Activated T-helper 1 cell treated with Interleukin-2 at 50 U/mL for 16 hours (primary cell): ENCODE measurements around the gene RALGPS1.

Experiments used
- DNase-seq: peaks from one replicate; pipeline ENCODE4 v3.0.0-alpha.2; 2020; ENCODE audit warnings: low read depth

Gene RALGPS1

DNA sequence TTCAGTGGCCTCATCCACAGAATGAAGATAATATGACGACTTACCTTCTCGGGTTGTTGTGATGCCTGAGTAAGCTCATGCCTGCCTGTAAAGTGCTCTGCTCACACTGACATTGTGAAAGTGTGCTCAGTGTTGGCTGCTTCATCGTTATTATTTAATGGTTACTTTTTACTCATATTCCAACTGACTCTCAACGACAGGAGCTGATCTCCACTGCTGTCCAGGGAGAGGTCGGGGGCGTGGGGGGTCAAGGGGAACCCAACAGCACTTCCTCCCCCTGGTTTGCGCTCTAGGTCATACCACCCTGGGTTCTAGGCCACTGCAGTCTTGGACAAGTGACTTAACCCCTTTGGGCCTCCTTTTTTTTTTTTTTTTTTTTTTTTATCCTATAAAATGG lies 260.7 kb downstream of the RALGPS1 start:
- no peak for DNase-seq

DNA sequence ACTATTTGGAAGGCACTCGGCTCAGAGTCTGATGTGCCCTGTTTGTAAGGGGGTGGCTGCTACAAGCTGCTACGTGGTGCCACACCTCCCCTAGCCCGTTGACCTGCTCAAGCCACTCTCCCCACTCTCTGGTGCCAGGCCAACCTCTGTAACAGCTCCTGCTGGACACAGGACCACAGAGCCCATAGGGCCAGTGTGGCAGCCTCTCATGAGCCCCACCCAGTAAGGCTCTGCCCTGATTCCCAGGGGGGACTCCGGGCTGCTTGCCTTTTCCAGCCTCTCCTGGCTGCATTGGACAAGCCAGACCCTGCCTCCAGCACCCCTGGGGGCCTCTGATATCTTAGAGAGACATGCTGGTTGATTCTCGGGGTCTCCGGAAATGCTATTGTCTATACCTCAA lies 261.2 kb downstream of the RALGPS1 start:
- no peak for DNase-seq

DNA sequence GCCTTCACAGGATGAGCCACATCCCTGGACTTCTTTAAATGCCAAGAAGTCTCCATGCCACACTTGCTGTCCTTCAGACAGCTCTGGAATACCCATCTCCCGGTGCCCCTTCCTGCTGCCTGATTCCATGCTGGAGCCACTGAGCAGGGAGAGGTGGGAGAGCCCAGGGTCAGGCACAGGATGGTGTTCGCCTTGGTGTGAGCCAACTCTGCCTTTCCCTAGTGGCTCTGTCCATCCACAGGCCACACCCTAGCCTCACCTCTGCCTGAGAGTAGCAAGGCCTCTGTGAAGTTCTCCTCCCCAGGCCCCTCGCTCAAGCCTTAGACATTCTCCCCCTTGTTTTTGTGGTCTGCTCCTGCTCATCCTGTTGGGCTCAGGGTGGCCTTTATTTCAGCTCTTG lies 262.0 kb downstream of the RALGPS1 start:
- no peak for DNase-seq

DNA sequence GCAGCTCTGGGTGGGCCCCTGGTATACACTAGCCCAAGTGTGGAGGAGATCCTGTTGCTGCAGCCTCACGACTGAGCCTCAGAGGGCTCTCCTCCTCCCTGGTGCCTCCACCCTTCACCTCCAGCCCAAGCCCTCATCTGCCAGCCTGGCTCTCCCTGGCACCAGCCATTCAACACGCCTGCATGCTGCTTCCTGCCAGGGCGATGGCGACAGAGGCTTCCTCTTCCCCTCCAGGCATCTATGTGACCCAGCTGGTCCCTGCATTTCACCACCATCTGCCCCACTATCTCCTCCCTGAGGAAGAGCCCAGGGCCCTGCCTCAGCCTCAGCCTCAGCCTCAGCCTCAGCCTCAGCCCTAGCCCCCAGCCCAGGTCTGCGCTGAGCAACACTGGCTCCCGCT lies 262.6 kb downstream of the RALGPS1 start:
- no peak for DNase-seq

DNA sequence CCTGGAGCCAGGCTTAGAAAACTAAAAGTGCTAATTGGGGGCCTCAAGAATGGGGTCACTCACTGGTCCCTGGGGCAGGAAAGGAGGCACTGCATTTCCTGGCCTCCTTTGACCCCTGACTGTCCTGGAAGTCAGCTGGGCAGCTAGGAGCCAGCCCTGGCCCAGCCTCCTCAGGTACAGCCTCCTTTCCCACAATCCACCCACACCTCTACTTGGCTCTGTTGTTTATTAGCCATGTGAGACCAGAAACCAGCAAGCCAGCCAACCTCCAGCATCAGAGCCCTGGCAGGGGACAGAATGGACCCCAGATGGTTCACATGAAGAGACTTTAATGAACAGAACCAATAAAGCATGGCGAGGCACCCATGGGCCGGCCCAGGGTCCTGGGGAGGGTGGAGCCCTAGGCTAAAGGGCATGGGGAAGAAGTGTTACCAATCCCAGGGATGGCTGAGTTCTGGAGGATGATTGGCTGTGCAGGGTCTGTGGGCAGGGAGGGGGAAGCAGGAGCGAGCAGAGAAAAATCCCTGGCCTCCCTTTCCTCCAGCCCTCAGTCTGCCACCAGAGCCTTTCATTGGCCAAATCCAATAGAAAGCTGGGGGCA lies 263.2 kb downstream of the RALGPS1 start:
- no peak for DNase-seq

DNA sequence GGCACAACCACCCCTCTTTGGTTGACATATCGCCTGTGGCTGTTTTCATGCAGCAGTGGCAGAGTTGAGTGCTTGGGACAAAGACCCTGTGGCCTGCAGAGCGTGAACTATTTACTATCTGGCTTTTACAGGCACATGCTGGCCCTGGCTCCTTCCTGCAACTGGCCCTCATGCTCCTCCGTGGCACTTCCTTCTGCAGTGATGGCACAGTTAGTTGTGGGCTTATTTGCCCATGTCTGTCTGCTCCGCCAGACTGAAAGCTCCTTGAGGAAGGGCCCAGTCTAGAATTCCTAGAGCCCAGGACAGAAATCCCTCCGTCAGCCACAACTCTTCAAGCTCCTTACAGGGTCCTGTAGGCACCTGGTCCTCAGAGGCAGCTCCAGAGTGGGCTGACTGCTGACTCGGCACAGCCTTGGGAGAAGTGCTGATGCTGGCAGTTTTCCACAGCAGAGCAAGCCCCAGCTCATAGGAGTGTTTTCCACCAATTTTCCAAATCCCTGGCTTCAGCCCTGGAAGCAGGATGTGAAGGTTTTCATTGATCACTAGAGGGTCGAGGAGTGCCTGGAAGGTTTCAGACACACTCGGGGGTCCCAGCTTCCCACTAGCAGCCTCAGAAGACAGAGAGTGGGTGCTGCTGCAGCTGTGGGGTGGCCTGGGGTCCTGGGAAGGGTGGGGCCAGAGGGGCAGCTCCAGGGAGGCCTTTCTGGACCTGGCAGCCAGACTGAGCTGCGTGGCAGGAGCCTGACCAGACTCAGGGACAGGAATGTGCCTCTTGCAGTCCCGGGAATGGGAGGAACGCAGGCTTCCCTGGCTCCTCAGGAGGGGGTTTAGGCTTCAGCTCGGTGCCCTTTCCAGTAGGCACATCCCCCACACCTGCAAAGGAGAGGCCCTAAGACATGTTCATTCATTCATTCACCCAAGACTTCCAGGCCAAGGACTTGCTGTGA lies 264.4 kb downstream of the RALGPS1 start:
- DNase-seq = no peak

DNA sequence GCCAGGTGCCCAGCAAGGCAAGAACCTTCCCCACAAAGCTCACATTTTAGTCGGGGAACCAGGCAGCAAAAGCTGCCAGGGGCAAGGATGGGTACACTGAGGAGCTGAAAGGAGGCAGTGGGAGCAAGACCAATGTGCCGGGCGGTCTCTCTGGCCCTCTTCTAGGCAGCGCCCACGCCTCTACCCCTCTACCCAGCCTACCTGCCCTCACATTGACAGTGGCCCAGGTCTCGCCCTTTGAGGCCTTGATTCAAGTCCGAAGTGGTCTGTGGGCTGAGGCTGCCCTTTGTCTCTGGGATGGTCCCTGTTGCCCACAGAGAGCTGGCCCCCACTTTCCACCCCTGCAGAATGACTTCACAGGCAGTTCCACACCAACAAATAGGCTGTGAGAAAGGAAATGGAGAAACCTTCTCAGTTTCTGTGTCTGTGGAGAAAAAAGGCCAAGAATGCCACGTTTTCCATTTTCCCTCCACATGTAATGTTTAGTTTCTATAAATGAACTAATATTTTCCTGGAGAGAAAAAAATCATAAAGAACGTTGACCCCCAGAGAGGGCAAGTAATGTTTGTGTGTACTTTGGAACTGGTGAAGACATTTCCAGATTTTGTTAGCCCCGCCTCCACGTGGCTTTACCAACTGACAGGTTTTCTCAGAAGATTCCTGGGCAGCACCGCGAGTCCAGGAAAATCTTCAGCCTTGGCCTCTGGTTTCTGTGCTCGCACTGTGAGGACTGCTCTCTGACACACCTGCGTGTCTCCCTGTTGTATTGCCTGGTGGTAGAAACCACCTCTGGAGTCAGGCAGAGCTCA lies 265.3 kb downstream of the RALGPS1 start:
- DNase-seq = no peak

DNA sequence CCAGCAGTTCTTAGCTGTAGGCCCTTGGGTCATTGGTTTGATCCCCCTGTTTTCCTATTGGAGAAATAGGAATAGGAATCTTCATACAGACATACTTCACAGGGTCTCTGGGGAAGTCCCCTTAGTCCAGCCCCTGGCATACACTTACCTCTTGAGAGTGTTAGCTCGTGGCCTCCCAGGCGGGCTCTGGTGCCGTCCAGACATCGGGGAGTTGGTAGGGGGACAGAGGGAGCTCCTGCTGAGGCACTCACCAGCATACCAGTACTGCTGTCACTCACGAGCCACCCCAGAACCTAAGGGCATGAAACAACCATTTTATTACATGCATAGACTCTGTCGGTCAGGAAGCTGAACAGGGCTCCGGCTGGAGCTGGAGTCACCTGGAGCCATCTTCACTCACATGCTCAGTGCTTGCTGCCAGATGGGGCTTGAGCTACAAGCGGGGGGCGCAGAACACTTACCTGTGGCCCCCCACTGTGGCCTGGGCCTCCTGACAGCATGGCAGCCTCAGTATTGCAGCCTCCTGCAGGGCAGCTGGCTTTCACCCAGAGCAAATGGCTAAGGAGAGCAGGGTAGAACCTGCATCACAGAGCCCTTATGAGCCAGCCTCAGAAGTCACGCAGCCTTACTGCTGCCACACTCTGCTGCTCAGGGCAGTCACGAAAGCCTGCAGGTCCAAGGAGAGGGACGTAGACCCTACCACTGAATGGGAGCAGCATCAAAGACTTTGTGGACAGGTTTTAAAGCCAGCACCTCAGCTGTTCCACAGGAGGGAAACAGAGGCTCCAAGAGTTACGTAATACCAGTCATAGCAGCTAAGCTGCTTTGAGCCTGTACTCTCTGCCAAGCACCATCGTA lies 266.1 kb downstream of the RALGPS1 start:
- DNase-seq = no peak

DNA sequence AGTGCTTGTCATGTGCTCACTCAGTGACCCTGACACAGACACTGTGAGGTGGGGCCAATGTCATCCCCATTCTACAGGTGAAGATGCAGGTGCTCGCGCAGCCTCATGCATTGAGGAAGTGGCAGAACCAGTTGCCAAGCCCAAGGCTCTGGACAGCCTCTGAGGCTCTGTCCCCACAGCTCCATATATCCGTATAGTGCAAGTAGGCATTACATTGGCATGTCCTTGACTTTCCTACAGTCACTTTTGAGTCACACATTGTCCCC lies 266.7 kb downstream of the RALGPS1 start:
- DNase-seq = no peak

DNA sequence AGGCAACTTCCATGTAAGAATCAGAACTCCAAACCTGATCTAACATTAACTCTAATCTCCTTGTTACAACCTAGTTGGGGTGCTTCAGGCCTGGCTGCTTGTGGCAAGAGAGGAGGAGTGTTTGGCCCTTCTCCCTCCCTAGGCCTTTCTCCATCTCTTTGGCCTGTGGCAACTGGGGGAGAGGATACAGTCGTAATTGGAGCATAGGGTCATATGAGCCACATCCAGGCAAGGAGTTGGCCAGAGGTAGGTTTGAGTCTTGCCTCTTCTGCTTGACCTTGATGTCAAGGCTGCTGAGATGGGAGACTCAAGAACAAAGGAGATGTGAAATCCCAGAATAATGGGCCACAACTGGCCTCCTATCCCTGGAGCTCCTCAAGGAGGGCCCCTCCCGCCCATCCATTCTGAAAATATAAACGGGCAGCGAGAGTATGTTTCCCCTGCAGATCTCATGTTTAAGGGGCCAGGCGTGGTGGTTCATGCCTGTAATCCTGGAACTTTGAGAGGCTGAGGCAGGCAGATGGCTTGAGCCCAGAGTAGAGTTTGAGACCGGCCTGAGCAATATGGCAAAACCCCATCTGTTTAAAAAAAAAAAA lies 267.1 kb downstream of the RALGPS1 start:
- DNase-seq = no peak

DNA sequence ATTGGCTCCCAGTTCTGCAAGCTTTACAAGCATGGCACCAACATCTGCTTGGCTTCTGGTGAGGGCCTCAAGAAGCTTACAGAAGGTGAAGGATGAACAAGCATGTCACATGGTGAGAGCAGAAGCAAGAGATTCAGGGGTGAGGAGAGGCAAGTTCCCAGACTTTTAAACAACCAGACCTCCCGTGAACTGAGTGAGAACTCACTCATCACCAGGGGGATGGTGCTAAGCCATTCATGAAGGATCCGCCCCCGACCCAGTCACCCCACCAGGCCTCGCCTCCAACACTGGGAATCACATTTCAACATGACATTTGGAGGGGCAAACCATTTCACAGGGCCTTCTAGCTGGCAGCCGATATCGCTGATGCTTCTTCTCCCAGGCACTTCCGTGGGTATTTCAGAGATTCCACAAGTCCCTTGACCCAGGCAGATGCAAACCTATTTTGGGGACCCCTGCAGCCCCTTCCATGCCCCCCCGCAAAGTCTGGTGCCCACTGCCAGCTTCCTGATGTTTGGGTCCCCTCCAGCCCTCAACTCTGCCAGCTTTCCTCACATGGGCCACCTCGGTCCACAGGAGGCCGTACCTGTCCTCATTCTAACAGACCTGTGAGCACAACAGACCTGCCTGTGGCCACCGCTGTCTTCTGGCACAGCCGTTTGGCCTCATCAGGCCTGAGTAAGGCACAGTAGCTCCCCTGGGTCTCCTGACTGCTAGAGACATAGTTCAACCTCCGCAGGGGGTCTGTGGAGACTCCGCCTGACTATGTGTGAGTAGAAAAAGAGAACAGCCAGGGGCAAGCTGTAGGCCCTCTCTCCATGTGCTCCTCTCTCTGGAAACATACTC lies 268.5 kb downstream of the RALGPS1 start:
- no peak for DNase-seq

DNA sequence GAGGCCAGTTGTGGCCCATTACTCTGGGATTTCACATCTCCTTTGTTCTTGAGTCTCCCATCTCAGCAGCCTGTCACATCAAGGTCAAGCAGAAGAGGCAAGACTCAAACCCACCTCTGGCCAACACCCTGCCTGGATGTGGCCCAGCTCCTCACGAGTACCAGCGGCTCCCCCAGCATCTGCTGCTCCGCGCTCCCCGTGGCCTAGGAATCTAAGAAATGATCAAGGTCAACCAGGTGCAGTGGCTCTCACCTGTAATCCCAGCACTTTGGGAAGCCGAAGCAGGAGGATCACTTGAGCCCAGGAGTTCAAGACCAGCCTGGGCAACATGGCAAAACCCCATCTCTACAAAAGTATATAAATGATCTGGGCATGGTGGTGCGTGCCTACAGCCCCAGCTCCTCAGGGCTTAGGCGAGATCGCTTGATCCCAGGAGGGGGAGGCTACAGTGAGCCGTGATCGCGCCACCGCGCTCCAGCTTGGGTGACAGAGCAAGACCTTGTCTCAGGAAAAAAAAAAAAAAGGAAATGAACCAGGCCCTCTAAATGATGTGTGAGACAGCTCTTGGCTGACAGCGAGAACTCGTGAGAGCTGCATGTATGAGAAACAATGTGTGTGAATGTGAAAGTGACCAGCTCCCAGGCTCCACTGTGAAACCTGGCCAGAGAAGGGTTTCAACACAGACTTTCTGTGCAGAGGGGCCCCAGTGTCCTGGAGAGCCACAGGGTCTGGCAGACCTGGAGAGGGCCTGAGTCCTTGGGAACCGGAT lies 269.4 kb downstream of the RALGPS1 start:
- DNase-seq = no peak

DNA sequence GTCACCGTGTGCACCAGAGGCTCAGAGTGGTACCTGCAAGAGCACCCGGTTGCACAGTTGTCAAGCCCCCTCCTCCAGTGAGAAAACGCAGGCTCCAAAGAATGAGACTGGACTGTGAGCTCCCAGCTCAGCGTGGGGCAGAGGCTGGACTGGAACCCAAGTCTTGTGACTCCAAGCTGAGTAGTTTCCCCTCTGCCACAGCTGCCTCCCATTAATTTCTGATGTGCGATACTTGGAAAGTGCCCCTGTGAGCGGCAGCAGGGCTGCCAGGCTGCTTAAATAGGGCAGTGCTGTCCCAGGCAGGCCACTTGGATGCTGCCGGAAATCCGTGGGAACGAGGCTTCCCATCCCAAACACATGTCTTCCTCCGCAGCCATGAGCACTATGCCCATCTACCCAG lies 270.1 kb downstream of the RALGPS1 start:
- DNase-seq = no peak

DNA sequence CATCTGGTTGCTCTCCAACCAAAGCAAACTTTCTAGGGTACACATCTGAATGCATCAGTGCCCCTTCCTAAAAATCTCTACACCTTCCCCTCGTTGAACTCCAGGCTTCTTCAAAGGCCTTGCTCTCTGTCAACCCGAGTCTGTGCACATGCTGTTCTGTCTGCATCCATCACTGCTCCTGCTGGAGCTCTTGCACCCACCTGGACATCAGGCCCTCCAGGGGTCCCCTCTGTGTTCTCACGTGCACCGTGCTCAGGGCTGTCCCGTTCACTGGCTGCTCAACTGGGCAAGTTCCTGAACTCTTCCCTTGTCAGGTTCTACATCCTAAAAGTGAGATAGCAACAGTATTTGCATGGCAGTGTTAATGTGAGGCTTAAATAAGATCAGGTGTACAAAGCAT lies 270.6 kb downstream of the RALGPS1 start:
- DNase-seq = no peak

DNA sequence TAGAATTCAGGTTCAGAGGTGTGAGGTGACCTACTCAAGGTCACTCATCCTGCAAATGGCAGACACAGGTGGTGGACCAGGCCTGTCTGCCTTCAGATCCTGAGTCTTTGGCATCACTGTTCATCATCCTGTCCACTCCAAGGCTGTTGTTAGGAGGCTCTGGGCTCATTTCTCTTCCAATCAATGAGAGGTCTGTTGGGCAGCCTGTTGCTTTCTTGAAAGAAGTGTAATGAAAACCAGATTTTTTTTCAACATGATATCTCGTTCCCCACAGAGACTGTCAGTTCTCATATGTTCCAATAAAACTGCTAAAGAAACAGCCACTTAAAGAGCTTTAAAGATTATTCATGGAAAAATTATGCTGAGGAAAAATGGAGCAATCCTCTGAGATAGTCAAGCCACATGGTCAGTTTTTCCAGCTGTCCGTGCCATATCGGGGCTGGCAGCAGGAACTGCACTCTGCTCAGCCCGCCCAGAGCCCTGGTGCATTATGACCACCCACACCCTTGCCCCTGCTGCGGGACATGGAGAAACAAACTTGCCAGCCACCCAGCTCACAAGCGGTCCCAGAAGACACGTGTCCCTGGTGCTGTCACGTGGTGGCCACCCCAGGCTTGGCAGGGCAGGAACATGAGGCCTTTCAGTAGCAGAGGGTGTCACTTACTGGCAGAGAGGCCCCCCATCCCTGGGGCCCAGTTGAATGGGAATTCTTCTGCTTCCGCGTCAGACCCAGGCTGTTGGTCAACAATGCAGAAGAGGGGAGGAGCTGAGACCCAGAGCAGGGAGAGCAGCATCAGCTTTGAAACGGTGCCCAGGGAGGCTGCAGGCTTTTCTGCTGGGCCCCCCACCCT lies 271.6 kb downstream of the RALGPS1 start:
- DNase-seq = no peak

DNA sequence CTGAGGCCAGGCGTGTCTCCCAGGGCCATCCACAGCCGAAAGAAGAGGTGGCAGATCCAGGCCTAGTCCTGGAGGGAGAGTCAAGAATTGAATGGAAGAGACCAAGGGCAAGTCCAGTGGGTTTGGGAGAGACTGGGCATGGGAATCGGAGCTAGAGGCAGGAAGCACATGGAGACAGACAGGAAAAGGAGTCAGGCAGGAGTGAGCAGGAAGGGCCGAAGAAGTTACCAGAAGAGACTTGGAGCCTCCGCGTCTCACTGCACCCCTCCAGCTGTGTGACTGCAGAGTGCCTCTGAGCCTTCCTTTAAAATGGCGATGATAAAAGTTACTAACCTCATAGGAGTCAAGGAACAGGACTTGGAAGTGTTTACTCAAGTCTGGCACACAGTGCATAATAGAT lies 272.2 kb downstream of the RALGPS1 start:
- DNase-seq = no peak

DNA sequence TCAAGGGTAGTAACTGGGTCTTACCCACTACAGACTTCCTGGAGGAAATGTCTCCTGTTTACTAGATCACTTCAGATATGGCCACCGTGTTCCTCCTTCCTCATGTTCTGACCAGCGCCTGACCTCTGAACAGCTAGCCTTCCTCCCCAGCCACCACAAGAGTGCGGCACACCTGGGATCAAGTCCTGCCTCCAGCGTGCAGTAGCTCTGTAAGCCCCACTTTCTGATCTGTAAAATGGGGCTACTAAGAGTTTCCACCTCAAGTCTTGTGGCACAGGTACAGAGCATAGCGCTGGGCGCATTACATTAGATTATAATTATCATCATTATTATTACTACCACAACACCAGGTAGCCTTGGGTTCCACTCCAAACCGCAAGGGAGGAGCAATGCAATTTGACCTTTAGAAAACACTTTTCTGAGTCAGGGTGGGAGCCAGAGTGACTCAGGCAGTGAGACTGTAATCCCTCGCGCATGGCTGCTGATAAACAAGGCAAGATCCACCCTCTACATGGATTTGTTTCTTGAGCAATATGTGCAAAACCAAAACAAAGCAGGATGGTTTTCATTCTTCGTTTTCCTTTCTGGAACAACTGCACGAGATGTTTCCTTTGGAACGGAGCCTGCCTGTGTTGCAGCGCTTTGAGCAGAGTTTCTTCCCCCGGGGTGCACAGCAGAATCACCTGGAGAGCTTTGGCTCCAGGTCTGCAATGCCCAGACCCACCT lies 272.8 kb downstream of the RALGPS1 start:
- DNase-seq = no peak

DNA sequence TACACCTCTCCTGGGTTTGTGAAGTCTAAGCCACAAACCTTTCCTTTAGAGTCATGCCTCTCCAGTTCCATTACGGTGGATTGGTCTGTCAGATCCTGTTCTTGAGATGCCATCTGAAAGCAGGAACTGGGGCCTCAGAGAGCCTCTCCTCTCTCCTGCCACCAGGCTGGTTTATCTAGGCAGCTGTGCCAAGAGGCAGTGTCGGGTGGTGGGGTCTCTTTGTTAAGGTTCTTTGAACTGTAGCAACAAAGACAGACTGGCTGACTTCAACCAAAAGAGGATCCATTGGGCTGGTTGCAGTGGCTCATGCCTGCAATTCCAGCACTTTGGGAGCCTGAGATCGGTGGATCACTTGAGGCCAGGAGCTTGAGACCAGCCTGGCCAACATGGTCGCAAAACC lies 273.8 kb downstream of the RALGPS1 start:
- no peak for DNase-seq
